Measurements from ENCODE around the gene TMEM163.

DNA sequence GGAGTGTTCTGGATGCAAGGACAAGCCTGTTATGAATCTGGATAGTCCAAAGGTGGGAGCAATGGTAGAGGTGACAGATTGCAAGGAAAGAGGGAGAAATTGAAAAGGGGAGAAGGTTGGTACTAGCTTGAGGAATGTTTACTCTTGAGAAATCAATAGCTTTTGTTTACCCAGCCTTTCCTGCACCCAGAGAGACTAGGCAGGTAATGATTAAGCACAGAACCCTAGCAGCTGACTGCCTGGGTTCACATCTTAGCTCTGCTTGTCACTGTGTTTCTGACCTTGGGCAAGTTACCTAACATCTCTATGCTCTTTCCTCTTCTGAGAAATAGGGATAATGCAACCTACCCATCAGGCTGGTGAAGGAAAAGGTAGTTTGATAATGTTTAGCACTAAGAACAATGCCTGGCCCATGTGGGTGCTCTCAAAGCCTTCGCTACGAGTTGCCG lies 286.3 kb downstream of the TMEM163 start:
- TF ChIP-seq, protein P1, sequence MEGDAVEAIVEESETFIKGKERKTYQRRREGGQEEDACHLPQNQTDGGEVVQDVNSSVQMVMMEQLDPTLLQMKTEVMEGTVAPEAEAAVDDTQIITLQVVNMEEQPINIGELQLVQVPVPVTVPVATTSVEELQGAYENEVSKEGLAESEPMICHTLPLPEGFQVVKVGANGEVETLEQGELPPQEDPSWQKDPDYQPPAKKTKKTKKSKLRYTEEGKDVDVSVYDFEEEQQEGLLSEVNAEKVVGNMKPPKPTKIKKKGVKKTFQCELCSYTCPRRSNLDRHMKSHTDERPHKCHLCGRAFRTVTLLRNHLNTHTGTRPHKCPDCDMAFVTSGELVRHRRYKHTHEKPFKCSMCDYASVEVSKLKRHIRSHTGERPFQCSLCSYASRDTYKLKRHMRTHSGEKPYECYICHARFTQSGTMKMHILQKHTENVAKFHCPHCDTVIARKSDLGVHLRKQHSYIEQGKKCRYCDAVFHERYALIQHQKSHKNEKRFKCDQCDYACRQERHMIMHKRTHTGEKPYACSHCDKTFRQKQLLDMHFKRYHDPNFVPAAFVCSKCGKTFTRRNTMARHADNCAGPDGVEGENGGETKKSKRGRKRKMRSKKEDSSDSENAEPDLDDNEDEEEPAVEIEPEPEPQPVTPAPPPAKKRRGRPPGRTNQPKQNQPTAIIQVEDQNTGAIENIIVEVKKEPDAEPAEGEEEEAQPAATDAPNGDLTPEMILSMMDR (IDR thresholded peaks at IDR 0.05; ENCODE audit: low read length) = no peak
- no peak for TF ChIP-seq EZH2 (IDR thresholded peaks at IDR 0.05; ENCODE audit: borderline replicate concordance, low read length)

Measured in OCI-LY1 (cell line).